ENCODE measurements around the gene SHMT2.

DNA sequence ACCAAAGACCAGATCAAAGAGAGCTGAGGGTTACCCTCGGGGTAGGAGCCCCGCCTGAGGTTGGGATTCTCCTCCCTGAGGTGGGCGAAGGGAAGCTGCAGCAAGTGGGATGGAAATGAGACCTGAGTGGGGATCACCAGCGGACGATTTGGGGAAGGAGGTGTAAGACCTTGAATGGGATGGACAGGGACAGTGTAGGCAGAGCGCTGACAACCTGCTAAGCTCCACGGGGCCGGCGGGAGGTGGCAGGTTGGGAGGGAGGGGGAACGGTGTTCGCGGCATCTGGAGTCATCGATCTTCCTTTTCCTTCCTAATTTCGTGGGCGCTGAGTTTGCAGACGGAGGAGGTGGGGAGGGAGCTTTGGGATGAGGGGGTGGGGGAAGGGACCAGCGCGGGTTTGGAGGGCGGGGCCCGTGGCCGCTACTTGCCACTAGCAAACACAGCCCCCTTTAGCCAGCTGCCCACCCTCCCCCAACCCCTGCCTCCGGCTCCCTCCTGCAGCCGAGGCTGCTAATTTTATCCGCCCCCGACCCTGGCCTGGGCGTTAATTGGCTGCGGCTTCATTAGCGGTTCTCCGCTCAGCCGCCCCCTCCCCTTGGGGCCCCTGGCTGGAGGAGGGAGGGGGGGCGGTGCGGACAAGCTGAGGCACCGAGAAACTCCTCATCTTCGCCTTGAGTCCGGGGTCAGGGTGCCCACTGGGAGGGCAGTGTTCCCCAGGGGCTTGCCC lies 2.8 kb upstream of the SHMT2 start:
- no peak for TF ChIP-seq ZNF565 (CRISPR knock-in tag; conservative IDR thresholded peaks at IDR 0.05; ENCODE audit: low read depth)
- no peak for TF ChIP-seq ARNTL (CRISPR knock-in tag; IDR thresholded peaks at IDR 0.05; ENCODE audit: borderline replicate concordance, low read depth)
- TF ChIP-seq, protein P1, sequence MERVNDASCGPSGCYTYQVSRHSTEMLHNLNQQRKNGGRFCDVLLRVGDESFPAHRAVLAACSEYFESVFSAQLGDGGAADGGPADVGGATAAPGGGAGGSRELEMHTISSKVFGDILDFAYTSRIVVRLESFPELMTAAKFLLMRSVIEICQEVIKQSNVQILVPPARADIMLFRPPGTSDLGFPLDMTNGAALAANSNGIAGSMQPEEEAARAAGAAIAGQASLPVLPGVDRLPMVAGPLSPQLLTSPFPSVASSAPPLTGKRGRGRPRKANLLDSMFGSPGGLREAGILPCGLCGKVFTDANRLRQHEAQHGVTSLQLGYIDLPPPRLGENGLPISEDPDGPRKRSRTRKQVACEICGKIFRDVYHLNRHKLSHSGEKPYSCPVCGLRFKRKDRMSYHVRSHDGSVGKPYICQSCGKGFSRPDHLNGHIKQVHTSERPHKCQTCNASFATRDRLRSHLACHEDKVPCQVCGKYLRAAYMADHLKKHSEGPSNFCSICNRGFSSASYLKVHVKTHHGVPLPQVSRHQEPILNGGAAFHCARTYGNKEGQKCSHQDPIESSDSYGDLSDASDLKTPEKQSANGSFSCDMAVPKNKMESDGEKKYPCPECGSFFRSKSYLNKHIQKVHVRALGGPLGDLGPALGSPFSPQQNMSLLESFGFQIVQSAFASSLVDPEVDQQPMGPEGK (CRISPR knock-in tag; IDR thresholded peaks at IDR 0.05; ENCODE audit: borderline replicate concordance), result no peak
- TF ChIP-seq BACH2 (CRISPR knock-in tag; IDR thresholded peaks at IDR 0.05; ENCODE audit: borderline replicate concordance), result no peak
- TF ChIP-seq ESRRG (CRISPR knock-in tag; IDR thresholded peaks at IDR 0.05), result no peak
- no peak for TF ChIP-seq OSR1 (CRISPR knock-in tag; IDR thresholded peaks at IDR 0.05)
- TF ChIP-seq, protein P2, sequence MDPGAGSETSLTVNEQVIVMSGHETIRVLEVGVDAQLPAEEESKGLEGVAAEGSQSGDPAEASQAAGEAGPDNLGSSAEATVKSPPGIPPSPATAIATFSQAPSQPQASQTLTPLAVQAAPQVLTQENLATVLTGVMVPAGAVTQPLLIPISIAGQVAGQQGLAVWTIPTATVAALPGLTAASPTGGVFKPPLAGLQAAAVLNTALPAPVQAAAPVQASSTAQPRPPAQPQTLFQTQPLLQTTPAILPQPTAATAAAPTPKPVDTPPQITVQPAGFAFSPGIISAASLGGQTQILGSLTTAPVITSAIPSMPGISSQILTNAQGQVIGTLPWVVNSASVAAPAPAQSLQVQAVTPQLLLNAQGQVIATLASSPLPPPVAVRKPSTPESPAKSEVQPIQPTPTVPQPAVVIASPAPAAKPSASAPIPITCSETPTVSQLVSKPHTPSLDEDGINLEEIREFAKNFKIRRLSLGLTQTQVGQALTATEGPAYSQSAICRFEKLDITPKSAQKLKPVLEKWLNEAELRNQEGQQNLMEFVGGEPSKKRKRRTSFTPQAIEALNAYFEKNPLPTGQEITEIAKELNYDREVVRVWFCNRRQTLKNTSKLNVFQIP (CRISPR knock-in tag; IDR thresholded peaks at IDR 0.05; ENCODE audit: borderline replicate concordance, low read depth), result no peak
- TF ChIP-seq ZC3H10 (CRISPR knock-in tag; IDR thresholded peaks at IDR 0.05), result no peak
- TF ChIP-seq, protein P3, sequence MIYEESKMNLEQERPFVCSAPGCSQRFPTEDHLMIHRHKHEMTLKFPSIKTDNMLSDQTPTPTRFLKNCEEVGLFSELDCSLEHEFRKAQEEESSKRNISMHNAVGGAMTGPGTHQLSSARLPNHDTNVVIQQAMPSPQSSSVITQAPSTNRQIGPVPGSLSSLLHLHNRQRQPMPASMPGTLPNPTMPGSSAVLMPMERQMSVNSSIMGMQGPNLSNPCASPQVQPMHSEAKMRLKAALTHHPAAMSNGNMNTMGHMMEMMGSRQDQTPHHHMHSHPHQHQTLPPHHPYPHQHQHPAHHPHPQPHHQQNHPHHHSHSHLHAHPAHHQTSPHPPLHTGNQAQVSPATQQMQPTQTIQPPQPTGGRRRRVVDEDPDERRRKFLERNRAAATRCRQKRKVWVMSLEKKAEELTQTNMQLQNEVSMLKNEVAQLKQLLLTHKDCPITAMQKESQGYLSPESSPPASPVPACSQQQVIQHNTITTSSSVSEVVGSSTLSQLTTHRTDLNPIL (CRISPR knock-in tag; IDR thresholded peaks at IDR 0.05; ENCODE audit: low read depth), result no peak
